WTC11 (cell line): ENCODE data around the gene SLC39A7. TPM values are rescaled to one million over a fixed set of nuclear protein-coding genes. Genes with fewer than 3 reads are reported as not detected.

Source experiments
- ATAC-seq: fragments of 200-7000 bp; cut with Tn5 transposase; 2 replicates; pipeline ENCODE4 v1.10.0; 2021; ENCODE audit warnings: mild to moderate bottlenecking, moderate library complexity
- CTCF ChIA-PET: fragments of 300-600 bp; sonication (Branson Sonifier 250); formaldehyde crosslinking; loops from one replicate; lab custom pipeline; 2021; ENCODE audit warnings: antibody characterized with exemption; lab: Charles Lee
- POLR2A ChIA-PET: fragments of 350-600 bp; sonication (Branson Sonifier 250); formaldehyde crosslinking; loops from one replicate; lab custom pipeline; 2021; ENCODE audit warnings: antibody characterized with exemption; lab: Charles Lee
- DNase-seq: peaks from one replicate; pipeline ENCODE4 v3.0.0; 2021; ENCODE audit warnings: low spot score
- H3K27ac Mint-ChIP-seq: 2 replicates; pipeline ENCODE4 v1.8.0; 2021; ENCODE audit warnings: mixed read lengths
- H3K27me3 Mint-ChIP-seq: 2 replicates; pipeline ENCODE4 v1.8.0; 2021; ENCODE audit warnings: low read depth, mild to moderate bottlenecking, moderate library complexity, mixed read lengths
- H3K36me3 Mint-ChIP-seq: 2 replicates; pipeline ENCODE4 v1.8.0; 2021; ENCODE audit warnings: mixed read lengths
- H3K4me1 Mint-ChIP-seq: 2 replicates; pipeline ENCODE4 v1.8.0; 2022; ENCODE audit warnings: mixed read lengths
- H3K4me3 Mint-ChIP-seq: 2 replicates; pipeline ENCODE4 v1.8.0; 2021; ENCODE audit warnings: mild to moderate bottlenecking, moderate library complexity, mixed read lengths
- H3K9me3 Mint-ChIP-seq: 2 replicates; pipeline ENCODE4 v1.8.0; 2021; ENCODE audit warnings: mixed read lengths
- CDX4 ChIP-seq: fragments of 250-450 bp; sonication (Bioruptor Pico); IDR thresholded peaks from 2 replicates; pipeline ENCODE4 v1.9.0; 2021; ENCODE audit warnings: moderate library complexity, mild to moderate bottlenecking, inconsistent platforms, borderline replicate concordance
- CTCF ChIP-seq: fragments of 200-600 bp; IDR thresholded peaks from 2 replicates; pipeline ENCODE4 v1.8.0; 2022; ENCODE audit warnings: antibody characterized with exemption
- ESRRA ChIP-seq: sonication (generic); formaldehyde crosslinking; IDR thresholded peaks from 2 replicates; pipeline ENCODE4 v1.8.1; 2022; ENCODE audit warnings: mild to moderate bottlenecking, missing genetic modification reagents, borderline replicate concordance
- GRHL2 ChIP-seq: fragments of 250-450 bp; sonication (Bioruptor Pico); IDR thresholded peaks from 2 replicates; pipeline ENCODE4 v1.8.0; 2022; ENCODE audit warnings: mild to moderate bottlenecking, moderate library complexity; ENCODE audit not compliant: insufficient replicate concordance, severe bottlenecking
- IRF2 ChIP-seq: sonication (generic); formaldehyde crosslinking; IDR thresholded peaks from 2 replicates; pipeline ENCODE4 v1.8.0; 2022; ENCODE audit warnings: low read depth, missing genetic modification reagents, borderline replicate concordance
- MLX ChIP-seq: sonication (generic); formaldehyde crosslinking; IDR thresholded peaks from 2 replicates; pipeline ENCODE4 v1.8.1; 2023; ENCODE audit warnings: mild to moderate bottlenecking, missing genetic modification reagents, moderate library complexity
- NFATC4 ChIP-seq: fragments of 250-450 bp; sonication (Bioruptor Pico); IDR thresholded peaks from 2 replicates; pipeline ENCODE4 v1.9.0; 2021; ENCODE audit warnings: mild to moderate bottlenecking
- USF2 ChIP-seq: sonication (generic); formaldehyde crosslinking; IDR thresholded peaks from 2 replicates; pipeline ENCODE4 v1.8.1; 2023; ENCODE audit warnings: mild to moderate bottlenecking, missing genetic modification reagents, moderate library complexity
- ZNF232 ChIP-seq: sonication (generic); formaldehyde crosslinking; IDR thresholded peaks from 2 replicates; pipeline ENCODE4 v1.8.0; 2022; ENCODE audit warnings: mild to moderate bottlenecking, missing genetic modification reagents
- ZNF396 ChIP-seq: fragments of 250-450 bp; sonication (Bioruptor Pico); IDR thresholded peaks from 2 replicates; pipeline ENCODE4 v1.8.0; 2021; ENCODE audit warnings: mild to moderate bottlenecking, moderate library complexity, borderline replicate concordance
- ZNF423 ChIP-seq: fragments of 250-450 bp; sonication (Bioruptor Pico); IDR thresholded peaks from 2 replicates; pipeline ENCODE4 v2.1.2; 2022; ENCODE audit warnings: mild to moderate bottlenecking, moderate library complexity
- ZNF671 ChIP-seq: fragments of 250-450 bp; sonication (Bioruptor Pico); IDR thresholded peaks from 2 replicates; pipeline ENCODE4 v1.8.0; 2021; ENCODE audit warnings: mild to moderate bottlenecking
- ZSCAN18 ChIP-seq: fragments of 250-450 bp; sonication (Bioruptor Pico); IDR thresholded peaks from 2 replicates; pipeline ENCODE4 v2.1.2; 2022; ENCODE audit warnings: mild to moderate bottlenecking, moderate library complexity
- total RNA-seq: library from RNA; stranded (reverse); gene quantifications from 3 replicates; pipeline ENCODE4 v1.2.3, GENCODE V29; 2021
- TF ChIP-seq, protein P1 (sequence below): sonication (generic); formaldehyde crosslinking; IDR thresholded peaks from 2 replicates; pipeline ENCODE4 v1.8.0; 2023; ENCODE audit warnings: missing genetic modification reagents
- TF ChIP-seq, protein P2 (sequence below): fragments of 250-450 bp; sonication (Bioruptor Pico); IDR thresholded peaks from 2 replicates; pipeline ENCODE4 v1.9.0; 2021; ENCODE audit warnings: mild to moderate bottlenecking
- TF ChIP-seq, protein P3 (sequence below): fragments of 250-450 bp; sonication (Bioruptor Pico); conservative IDR thresholded peaks from 2 replicates; pipeline ENCODE4 v1.9.0; 2021; ENCODE audit warnings: mild to moderate bottlenecking
- TF ChIP-seq, protein P4 (sequence below): sonication (generic); formaldehyde crosslinking; IDR thresholded peaks from 2 replicates; pipeline ENCODE4 v1.8.0; 2022; ENCODE audit warnings: missing genetic modification reagents

SLC39A7 gene
- total RNA-seq, 1 experiment from 2014 or later = 163 TPM

- no peak for TF ChIP-seq ZSCAN18 (CRISPR knock-in tag)
Measured at GRCh38 chr6:33177552-33178446, 22.9 kb upstream of the SLC39A7 start (continued).

GRCh38 chr6:33178755-33179475, 21.8 kb upstream of the SLC39A7 start:
- no peak overlapping the region for H3K4me3 Mint-ChIP-seq
- no peak for DNase-seq
- no peak for TF ChIP-seq NFATC4 (CRISPR knock-in tag)
- TF ChIP-seq ZNF232 (CRISPR knock-in tag) = no peak
- TF ChIP-seq, protein P1, sequence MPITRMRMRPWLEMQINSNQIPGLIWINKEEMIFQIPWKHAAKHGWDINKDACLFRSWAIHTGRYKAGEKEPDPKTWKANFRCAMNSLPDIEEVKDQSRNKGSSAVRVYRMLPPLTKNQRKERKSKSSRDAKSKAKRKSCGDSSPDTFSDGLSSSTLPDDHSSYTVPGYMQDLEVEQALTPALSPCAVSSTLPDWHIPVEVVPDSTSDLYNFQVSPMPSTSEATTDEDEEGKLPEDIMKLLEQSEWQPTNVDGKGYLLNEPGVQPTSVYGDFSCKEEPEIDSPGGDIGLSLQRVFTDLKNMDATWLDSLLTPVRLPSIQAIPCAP (CRISPR knock-in tag) = no peak
- TF ChIP-seq MLX = no peak
- TF ChIP-seq, protein P2, sequence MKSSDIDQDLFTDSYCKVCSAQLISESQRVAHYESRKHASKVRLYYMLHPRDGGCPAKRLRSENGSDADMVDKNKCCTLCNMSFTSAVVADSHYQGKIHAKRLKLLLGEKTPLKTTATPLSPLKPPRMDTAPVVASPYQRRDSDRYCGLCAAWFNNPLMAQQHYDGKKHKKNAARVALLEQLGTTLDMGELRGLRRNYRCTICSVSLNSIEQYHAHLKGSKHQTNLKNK = no peak
- TF ChIP-seq IRF2 (CRISPR knock-in tag) = no peak
- TF ChIP-seq ESRRA (CRISPR knock-in tag) = no peak
- TF ChIP-seq, protein P3, sequence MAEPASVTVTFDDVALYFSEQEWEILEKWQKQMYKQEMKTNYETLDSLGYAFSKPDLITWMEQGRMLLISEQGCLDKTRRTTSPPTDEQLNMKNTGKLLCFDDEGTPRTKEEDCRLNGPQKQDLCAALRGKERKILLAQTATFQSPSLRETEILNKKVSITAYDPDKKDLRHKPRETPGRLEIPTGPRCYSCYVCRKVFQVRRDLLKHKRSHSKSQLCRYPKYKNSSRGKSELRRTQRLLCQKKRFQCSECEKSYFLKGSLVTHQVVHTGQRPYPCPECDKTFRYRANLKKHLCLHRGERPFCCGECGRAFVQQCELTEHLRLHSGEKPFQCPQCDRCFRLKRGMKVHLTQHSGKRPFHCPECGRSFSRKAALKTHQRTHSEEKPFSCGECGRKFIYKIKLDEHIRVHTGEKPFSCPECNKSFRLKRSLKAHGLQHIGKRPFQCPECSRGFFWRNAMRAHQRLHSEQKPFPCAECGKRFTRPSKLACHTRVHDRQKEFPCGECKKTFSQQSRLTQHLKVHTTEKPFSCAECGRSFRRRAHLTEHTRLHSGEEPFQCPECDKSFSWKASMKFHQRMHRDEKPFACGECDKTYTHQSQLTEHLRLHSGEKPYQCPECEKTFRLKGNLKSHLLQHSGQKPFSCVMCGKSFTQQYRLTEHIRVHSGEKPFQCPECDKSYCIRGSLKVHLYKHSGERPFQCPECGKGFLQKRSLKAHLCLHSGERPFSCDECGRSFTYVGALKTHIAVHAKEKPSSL (CRISPR knock-in tag) = no peak
- TF ChIP-seq, protein P4, sequence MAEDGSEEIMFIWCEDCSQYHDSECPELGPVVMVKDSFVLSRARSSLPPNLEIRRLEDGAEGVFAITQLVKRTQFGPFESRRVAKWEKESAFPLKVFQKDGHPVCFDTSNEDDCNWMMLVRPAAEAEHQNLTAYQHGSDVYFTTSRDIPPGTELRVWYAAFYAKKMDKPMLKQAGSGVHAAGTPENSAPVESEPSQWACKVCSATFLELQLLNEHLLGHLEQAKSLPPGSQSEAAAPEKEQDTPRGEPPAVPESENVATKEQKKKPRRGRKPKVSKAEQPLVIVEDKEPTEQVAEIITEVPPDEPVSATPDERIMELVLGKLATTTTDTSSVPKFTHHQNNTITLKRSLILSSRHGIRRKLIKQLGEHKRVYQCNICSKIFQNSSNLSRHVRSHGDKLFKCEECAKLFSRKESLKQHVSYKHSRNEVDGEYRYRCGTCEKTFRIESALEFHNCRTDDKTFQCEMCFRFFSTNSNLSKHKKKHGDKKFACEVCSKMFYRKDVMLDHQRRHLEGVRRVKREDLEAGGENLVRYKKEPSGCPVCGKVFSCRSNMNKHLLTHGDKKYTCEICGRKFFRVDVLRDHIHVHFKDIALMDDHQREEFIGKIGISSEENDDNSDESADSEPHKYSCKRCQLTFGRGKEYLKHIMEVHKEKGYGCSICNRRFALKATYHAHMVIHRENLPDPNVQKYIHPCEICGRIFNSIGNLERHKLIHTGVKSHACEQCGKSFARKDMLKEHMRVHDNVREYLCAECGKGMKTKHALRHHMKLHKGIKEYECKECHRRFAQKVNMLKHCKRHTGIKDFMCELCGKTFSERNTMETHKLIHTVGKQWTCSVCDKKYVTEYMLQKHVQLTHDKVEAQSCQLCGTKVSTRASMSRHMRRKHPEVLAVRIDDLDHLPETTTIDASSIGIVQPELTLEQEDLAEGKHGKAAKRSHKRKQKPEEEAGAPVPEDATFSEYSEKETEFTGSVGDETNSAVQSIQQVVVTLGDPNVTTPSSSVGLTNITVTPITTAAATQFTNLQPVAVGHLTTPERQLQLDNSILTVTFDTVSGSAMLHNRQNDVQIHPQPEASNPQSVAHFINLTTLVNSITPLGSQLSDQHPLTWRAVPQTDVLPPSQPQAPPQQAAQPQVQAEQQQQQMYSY (CRISPR knock-in tag) = no peak
- no peak for TF ChIP-seq ZNF423
- TF ChIP-seq, all 79 proteins: peak for 0
- ChIA-PET POLR2A (no interaction called here), CTCF (interaction anchor here (1.8 kb wide), 1 partner anchor 70 kb away, joined by 4 read pairs; no protein-coding TSS in a partner anchor)
- Mint-ChIP-seq H3K27ac (no peak overlapping the region), H3K27me3 (peaks cover 14% of the 10 kb centered on the region; the same call in 1 of the 2 replicates), H3K4me1 (peaks cover 3% of the 10 kb centered on the region), H3K9me3 (peaks cover 13% of the 10 kb centered on the region), H3K36me3 (no peaks in the 10 kb centered on the region)
- no peak for ATAC-seq

DNA sequence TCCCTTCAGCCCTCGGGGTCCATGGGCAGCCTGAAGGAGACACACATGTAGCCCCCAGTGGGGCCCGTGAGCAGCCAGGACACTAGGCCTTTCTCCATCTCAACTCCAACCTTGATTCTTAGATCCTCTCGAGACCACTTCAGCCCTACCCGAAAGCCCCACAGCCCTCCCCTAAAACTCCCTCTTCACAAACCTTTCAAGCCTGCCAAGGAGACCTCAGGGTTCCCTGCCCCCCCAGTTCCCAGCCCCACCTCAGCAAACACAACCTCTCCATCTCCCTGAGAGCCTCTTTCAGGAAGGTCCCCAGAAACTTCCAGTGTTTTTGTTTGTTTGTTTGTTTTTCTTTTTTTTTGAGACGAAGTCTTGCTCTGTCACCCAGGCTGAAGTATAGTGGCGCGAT, 19.5 kb upstream of the SLC39A7 start:
- CTCF ChIA-PET = no interaction called here
- DNase-seq (no peak), ATAC-seq (no peak)
- H3K36me3 Mint-ChIP-seq = no peaks in the 10 kb centered on the region
- H3K27me3 Mint-ChIP-seq = peaks cover 16% of the 10 kb centered on the region
- H3K9me3 Mint-ChIP-seq = peaks cover 13% of the 10 kb centered on the region
- H3K27ac Mint-ChIP-seq = no peak overlapping the region
- no peak overlapping the region for H3K4me3 Mint-ChIP-seq
- POLR2A ChIA-PET = no interaction called here
- peaks cover 7% of the 10 kb centered on the region for H3K4me1 Mint-ChIP-seq
- TF ChIP-seq ZNF671 (no peak), CDX4 (CRISPR knock-in tag) (no peak), ZNF396 (CRISPR knock-in tag) (no peak), GRHL2 (CRISPR knock-in tag) (no peak), CTCF (no peak), USF2 (CRISPR knock-in tag) (no peak), ZNF423 (no peak)
